ENCODE results near the gene ME3.

DNA sequence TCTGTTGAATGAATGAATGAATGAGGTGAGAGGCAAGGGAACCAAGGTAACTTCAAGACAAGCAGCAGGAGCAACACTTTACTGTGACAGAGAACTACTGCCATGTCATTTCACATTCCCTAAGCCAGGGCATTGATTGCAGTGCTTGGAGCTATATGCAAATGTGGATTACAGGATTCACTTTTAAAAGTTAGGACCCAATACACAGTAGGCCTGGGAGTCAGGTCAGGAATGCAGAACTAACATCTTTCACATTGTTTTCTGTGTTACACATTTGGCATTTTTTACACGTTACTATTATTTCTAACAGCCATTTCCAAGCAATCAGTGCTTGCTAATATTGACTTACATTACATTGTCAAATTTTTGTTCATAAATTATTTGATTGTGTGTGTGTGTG lies 26.2 kb upstream of the ME3 start:
- TF ChIP-seq, protein P1, sequence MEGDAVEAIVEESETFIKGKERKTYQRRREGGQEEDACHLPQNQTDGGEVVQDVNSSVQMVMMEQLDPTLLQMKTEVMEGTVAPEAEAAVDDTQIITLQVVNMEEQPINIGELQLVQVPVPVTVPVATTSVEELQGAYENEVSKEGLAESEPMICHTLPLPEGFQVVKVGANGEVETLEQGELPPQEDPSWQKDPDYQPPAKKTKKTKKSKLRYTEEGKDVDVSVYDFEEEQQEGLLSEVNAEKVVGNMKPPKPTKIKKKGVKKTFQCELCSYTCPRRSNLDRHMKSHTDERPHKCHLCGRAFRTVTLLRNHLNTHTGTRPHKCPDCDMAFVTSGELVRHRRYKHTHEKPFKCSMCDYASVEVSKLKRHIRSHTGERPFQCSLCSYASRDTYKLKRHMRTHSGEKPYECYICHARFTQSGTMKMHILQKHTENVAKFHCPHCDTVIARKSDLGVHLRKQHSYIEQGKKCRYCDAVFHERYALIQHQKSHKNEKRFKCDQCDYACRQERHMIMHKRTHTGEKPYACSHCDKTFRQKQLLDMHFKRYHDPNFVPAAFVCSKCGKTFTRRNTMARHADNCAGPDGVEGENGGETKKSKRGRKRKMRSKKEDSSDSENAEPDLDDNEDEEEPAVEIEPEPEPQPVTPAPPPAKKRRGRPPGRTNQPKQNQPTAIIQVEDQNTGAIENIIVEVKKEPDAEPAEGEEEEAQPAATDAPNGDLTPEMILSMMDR (optimal IDR thresholded peaks at IDR 0.05 in 1 of 3, IDR thresholded peaks at IDR 0.05 in 1 of 3, conservative IDR thresholded peaks at IDR 0.05 in 1 of 3; ENCODE audit: extremely low read depth in 1 of 3, insufficient read depth in 2 of 3, low read length in 3 of 3): no peak
- TF ChIP-seq EZH2 (IDR thresholded peaks at IDR 0.05; ENCODE audit: low read length): no peak
